Tibial artery (tissue), 4 donors: Measurements from ENCODE around the gene SAA2.
"Not testable (repeated sequence)": the region's sequence is repeated elsewhere in the genome, so short reads cannot be mapped to it uniquely, and the experiment has no call there.

Source experiments
- DNase-seq, 2 donors: peaks; one replicate each; pipeline ENCODE4 v3.0.0-alpha.2; 2019
- H3K27ac ChIP-seq, 2 donors: fragments of 200-600 bp; sonication (generic) in 1 of 2; 1 replicate in 1 of 2; 2 replicates in 1 of 2; pipeline ENCODE4 v1.5.1; 2018 to 2019; ENCODE audit warnings: mild to moderate bottlenecking in 1 of 2
- H3K27me3 ChIP-seq, 2 donors: fragments of 200-600 bp; sonication (generic) in 1 of 2; one replicate each; pipeline versions ENCODE4 v1.5.1 to v1.6.0; 2016 to 2019
- H3K36me3 ChIP-seq, 3 donors: fragments of 200-600 bp; sonication (generic) in 2 of 3; one replicate each; pipeline ENCODE4 v1.5.1; 2016 to 2019; ENCODE audit warnings: mild to moderate bottlenecking in 2 of 3
- H3K4me1 ChIP-seq, 4 donors: fragments of 200-600 bp; sonication (generic) in 2 of 4; 1 replicate in 3 of 4; 2 replicates in 1 of 4; pipeline ENCODE4 v1.5.1; 2016 to 2019
- H3K4me3 ChIP-seq, 2 donors: fragments of 200-600 bp; sonication (generic) in 1 of 2; 1 replicate in 1 of 2; 2 replicates in 1 of 2; pipeline ENCODE4 v1.5.1; 2018 to 2019; ENCODE audit warnings: mild to moderate bottlenecking in 2 of 2
- H3K9me3 ChIP-seq, 3 donors: fragments of 200-600 bp; sonication (generic) in 1 of 3; one replicate each; pipeline ENCODE4 v1.5.1; 2016 to 2019
- intact Hi-C: fragments of 100-400 bp; cut with DNase I; formaldehyde crosslinking; loops from one replicate; pipeline ENCODE4 v1.15.0; 2023; ENCODE audit warnings: low total_unique reads
- TF ChIP-seq, protein P1 (sequence below), 2 experiments: fragments of 200-600 bp in 1 of 2; fragments of 450-650 bp in 1 of 2; IDR thresholded peaks; one replicate each; pipeline ENCODE4 v1.5.1; 2017 to 2019; ENCODE audit warnings: antibody characterized with exemption in 2 of 2, mild to moderate bottlenecking in 1 of 2, moderate library complexity in 1 of 2

Gene SAA2

DNA sequence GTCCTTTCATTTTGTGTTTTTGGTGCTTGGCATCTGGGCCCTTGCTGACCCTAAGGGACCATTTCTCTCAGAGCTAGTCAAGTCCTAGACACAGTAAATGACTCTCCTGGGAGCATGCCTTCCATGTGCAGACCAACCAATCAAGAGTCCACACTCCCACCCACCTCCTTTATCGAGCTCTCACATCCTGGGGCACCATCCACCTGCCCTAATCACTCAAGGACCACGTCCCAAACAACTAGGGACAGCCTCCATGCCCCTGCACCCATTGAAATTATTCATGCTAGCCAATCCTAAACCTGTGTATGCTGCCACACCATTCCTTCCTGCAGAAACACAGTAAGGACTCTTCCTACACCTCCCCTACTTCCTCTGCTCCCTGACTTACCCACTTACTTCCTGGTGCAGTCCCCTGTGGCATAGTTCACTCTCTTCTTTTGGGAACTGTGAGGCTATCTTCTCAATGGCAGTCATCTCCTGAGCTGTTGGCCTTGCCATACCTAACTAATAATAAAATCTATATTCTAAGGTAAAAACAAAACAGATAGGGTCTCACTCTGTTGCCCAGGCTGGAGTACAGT is 6.4 kb upstream of the SAA2 start:
- TF ChIP-seq, protein P1, sequence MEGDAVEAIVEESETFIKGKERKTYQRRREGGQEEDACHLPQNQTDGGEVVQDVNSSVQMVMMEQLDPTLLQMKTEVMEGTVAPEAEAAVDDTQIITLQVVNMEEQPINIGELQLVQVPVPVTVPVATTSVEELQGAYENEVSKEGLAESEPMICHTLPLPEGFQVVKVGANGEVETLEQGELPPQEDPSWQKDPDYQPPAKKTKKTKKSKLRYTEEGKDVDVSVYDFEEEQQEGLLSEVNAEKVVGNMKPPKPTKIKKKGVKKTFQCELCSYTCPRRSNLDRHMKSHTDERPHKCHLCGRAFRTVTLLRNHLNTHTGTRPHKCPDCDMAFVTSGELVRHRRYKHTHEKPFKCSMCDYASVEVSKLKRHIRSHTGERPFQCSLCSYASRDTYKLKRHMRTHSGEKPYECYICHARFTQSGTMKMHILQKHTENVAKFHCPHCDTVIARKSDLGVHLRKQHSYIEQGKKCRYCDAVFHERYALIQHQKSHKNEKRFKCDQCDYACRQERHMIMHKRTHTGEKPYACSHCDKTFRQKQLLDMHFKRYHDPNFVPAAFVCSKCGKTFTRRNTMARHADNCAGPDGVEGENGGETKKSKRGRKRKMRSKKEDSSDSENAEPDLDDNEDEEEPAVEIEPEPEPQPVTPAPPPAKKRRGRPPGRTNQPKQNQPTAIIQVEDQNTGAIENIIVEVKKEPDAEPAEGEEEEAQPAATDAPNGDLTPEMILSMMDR (IDR thresholded peaks at IDR 0.05), result no peak
- DNase-seq, result no peak
- H3K4me1 ChIP-seq, result no peaks in the 10 kb centered on the region
- H3K4me3 ChIP-seq, result no peak overlapping the region
- H3K36me3 ChIP-seq, result no peaks in the 10 kb centered on the region
- no peak overlapping the region for H3K27ac ChIP-seq
- no peaks in the 10 kb centered on the region for H3K27me3 ChIP-seq
- intact Hi-C loops, result no loop called here
- no peaks in the 10 kb centered on the region for H3K9me3 ChIP-seq

DNA sequence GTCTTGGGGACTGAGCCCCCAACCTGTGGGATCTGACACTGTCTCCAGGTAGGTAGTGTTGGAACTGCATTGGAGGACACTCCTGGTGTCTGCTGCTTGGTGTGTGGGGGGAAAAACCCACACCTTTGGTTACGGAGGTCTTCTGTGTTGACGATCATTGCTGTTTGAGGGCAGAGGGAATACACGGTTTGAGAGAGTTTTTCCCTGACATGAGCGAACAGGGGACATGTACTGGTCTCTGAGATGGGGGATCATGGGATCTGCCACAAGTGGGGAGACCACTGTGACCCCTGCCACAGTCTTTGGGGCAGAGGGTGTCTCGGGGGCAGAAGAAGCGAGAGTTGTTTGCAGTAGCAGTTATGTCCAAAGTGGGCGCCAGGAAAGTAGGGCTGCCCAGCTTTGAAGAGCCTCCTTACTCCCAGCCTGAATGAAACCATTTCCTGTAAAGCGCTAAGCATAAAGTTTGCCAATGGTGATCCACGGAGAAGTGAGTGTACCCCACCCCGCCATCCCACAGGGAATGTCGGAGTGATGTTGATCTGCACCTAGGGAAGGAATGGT is 5.4 kb upstream of the SAA2 start:
- TF ChIP-seq, protein P1 (IDR thresholded peaks at IDR 0.05), result no peak
- no peaks in the 10 kb centered on the region for H3K9me3 ChIP-seq

DNA sequence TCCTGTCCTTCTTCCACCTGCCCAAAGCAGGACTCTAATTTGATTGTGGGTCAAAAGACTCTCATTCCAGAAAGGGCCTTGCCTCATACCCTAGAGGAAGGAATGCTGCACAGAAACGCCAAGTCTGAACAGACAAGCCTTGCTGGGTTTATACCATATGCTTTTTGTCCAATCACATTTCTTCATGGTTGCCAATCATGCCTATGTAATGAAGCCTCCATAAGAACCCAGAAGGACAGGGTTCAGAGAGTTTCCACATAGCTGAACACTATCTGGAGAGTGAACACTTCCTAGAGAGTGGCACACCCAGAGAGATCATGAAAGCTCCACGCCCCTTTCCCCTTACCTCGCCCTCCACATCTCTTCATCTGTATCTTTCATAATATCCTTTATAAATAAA is 4.8 kb upstream of the SAA2 start:
- TF ChIP-seq, protein P1 (IDR thresholded peaks at IDR 0.05), result no peak
- no peaks in the 10 kb centered on the region for H3K36me3 ChIP-seq
- DNase-seq, result no peak
- H3K27me3 ChIP-seq, result no peaks in the 10 kb centered on the region
- H3K9me3 ChIP-seq, result no peaks in the 10 kb centered on the region
- no peak overlapping the region for H3K27ac ChIP-seq
- H3K4me3 ChIP-seq, result no peak overlapping the region
- no peaks in the 10 kb centered on the region for H3K4me1 ChIP-seq
- intact Hi-C loops, result no loop called here

More for the DNA sequence above, 5.4 kb upstream of the SAA2 start:
- Histone ChIP-seq H3K27me3 (no peaks in the 10 kb centered on the region), H3K27ac (no peak overlapping the region), H3K36me3 (no peaks in the 10 kb centered on the region), H3K4me3 (no peak overlapping the region), H3K4me1 (no peaks in the 10 kb centered on the region)
- intact Hi-C loops, result no loop called here
- no peak for DNase-seq

DNA sequence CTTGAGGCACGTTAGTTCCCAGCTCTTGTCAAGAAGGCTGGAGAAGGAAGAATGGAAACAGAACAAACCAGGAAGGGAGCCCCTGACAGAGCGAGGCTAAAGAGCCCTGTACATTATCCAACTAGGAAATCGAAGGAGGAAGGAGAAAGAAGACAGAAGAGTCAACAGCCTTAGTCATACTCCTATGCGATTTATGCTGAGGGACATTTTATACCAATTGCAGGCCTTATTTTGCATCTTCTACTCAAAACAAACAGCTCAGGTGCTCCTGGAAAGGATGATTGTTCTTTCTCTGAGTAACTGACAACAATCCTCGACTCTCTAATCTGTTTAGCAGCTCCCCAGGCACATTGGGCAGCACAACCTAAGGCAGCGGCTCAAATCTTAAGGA is 1.3 kb downstream of the SAA2 start:
- H3K4me1 ChIP-seq, intact Hi-C loops, H3K27me3 ChIP-seq, H3K27ac ChIP-seq, H3K36me3 ChIP-seq, H3K9me3 ChIP-seq, H3K4me3 ChIP-seq, DNase-seq: not testable (repeated sequence)

DNA sequence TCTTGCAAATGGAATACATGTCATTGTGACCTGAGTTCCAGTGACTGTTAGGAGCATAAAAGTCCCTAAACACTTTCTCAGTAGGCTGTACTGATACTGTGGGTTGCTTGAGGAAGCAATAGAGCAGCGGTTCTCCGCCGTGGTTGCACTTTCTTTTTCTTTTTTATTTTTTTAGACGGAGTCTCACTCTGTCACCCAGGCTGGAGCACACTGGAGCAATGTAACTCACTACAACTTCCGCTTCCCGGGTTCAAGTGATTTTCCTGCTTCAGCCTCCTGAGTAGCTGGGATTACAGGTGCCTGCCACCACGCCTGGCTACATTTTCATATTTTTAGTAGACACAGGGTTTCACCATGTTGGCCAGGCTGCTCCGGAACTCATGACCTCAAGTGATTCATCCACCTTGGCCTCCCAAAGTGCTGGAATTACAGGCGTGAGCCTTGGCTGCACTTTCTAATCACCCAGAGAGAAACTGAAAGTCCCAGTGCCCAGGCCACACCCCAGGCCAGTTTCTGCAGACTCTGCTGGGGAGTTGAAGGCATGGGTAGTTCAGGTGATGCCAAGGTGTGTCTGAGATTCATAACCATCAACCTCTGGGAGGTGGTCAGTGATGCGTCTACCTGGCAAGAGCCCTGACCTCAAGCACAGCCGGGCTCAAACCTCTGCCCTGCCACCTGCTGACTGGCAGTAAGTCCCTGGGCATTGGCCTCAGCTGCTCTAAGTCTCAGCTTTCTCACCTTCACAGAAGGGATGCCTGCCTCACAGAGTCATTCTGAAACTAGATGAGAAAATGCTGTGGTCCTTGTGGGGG is 1.9 kb downstream of the SAA2 start:
- H3K27ac ChIP-seq, H3K4me1 ChIP-seq, H3K4me3 ChIP-seq, H3K36me3 ChIP-seq, H3K27me3 ChIP-seq, intact Hi-C loops, H3K9me3 ChIP-seq, DNase-seq: not testable (repeated sequence)

DNA sequence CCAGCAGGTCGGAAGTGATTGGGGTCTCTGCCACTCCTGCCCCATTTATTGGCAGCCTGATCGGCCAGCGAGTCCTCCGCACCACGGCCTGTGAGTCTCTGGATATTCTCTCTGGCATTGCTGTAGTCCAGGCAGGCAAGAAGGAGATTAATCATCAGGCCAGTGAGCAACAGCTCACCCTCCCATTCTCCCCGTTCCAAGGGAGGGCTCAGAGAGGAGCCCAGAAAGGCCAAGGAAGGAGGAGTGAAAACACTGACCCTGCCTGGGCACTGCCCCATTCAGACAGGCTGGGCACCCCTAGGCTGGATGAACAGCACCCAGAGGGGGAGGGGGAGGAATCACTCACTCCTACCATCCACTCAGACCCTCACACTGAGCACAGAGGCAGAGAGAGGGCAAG is 3.1 kb downstream of the SAA2 start:
- H3K27ac ChIP-seq, result no peak overlapping the region
- intact Hi-C loops, result no loop called here
- H3K4me1 ChIP-seq, result no peaks in the 10 kb centered on the region
- H3K27me3 ChIP-seq, result no peaks in the 10 kb centered on the region
- H3K9me3 ChIP-seq, result no peaks in the 10 kb centered on the region
- DNase-seq, result no peak
- TF ChIP-seq, protein P1 (IDR thresholded peaks at IDR 0.05), result no peak
- H3K36me3 ChIP-seq, result no peaks in the 10 kb centered on the region
- H3K4me3 ChIP-seq, result no peak overlapping the region
